ENCODE results near the gene ASCL1.

GRCh38 chr12:102911320-102911719, 46.2 kb upstream of the ASCL1 start:
- TF ChIP-seq POLR2AphosphoS5 (IDR thresholded peaks at IDR 0.05) = no peak
- TF ChIP-seq CTCF (IDR thresholded peaks at IDR 0.05) = no peak

Data from stomach (tissue), 4 donors.